GM10248 (cell line): ENCODE results near the gene CYP4F12.

Experiments
- CTCF ChIA-PET: fragments of 300-600 bp; sonication (Branson Sonifier 250); formaldehyde crosslinking; extraction: SDS; loops from one replicate; lab custom pipeline; 2021; ENCODE audit warnings: antibody characterized with exemption; lab: Yijun Ruan, JAX
- POLR2A ChIA-PET: fragments of 350-650 bp; sonication (Branson Sonifier 250); formaldehyde crosslinking; extraction: SDS; loops from one replicate; lab custom pipeline; 2020; ENCODE audit warnings: antibody characterized with exemption; lab: Yijun Ruan, JAX
- DNase-seq: peaks from one replicate; pipeline ENCODE4 v3.0.0; 2012; ENCODE audit errors: extremely low spot score
- CTCF ChIP-seq: IDR thresholded peaks from 2 replicates; pipeline ENCODE4 v1.5.1; 2012; ENCODE audit warnings: mild to moderate bottlenecking, low read depth; ENCODE audit errors: extremely low read depth, missing control alignments, control extremely low read depth

Gene CYP4F12

GRCh38 chr19:15666883-15667282, 6.0 kb upstream of the CYP4F12 start:
- CTCF ChIA-PET, result interaction anchor here (0.9 kb wide), 1 partner anchor 37 kb away, joined by 3 read pairs; no protein-coding TSS in a partner anchor
- no peak for TF ChIP-seq CTCF
- DNase-seq, result no peak
- POLR2A ChIA-PET, result no interaction called here

GRCh38 chr19:15669440-15669839, 3.4 kb upstream of the CYP4F12 start:
- CTCF ChIA-PET, result no interaction called here
- POLR2A ChIA-PET, result no interaction called here
- TF ChIP-seq CTCF, result no peak
- no peak for DNase-seq

GRCh38 chr19:15669891-15670290, 3.0 kb upstream of the CYP4F12 start:
- DNase-seq, result no peak
- CTCF ChIA-PET, result no interaction called here
- no peak for TF ChIP-seq CTCF
- POLR2A ChIA-PET, result no interaction called here

GRCh38 chr19:15671237-15671821, 1.6 kb upstream of the CYP4F12 start:
- DNase-seq, result no peak
- no peak for TF ChIP-seq CTCF
- ChIA-PET POLR2A (no interaction called here), CTCF (no interaction called here)

- DNase-seq, result no peak
- ChIA-PET POLR2A (no interaction called here), CTCF (no interaction called here)
- TF ChIP-seq CTCF, result no peak
These were observed 852 bp upstream of the CYP4F12 start for GRCh38 chr19:15671891-15672579.

GRCh38 chr19:15673176-15673654, 328 bp downstream of the CYP4F12 start:
- no peak for DNase-seq
- no peak for TF ChIP-seq CTCF
- ChIA-PET CTCF (no interaction called here), POLR2A (no interaction called here)
